A673 (cell line): ENCODE results near the gene PSMA7.
"Not testable (repeated sequence)": the region's sequence is repeated elsewhere in the genome, so short reads cannot be mapped to it uniquely, and the experiment has no call there.

ENCODE experiments used
- EZH2 ChIP-seq: fragments of 200-600 bp; sonication (generic); IDR thresholded peaks from 2 replicates; pipeline ENCODE4 v1.6.1; 2017; ENCODE audit warnings: borderline replicate concordance, low read depth, mild to moderate bottlenecking, mixed read lengths, antibody characterized with exemption, low read length; ENCODE audit not compliant: poor library complexity, severe bottlenecking
- TF ChIP-seq, protein P1 (sequence below): fragments of 300-800, 200-600 bp; sonication (generic); conservative IDR thresholded peaks from 2 replicates; pipeline ENCODE4 v1.5.1; 2017; ENCODE audit warnings: low read depth, mild to moderate bottlenecking, antibody characterized with exemption, low read length, moderate library complexity, mixed read lengths

DNA sequence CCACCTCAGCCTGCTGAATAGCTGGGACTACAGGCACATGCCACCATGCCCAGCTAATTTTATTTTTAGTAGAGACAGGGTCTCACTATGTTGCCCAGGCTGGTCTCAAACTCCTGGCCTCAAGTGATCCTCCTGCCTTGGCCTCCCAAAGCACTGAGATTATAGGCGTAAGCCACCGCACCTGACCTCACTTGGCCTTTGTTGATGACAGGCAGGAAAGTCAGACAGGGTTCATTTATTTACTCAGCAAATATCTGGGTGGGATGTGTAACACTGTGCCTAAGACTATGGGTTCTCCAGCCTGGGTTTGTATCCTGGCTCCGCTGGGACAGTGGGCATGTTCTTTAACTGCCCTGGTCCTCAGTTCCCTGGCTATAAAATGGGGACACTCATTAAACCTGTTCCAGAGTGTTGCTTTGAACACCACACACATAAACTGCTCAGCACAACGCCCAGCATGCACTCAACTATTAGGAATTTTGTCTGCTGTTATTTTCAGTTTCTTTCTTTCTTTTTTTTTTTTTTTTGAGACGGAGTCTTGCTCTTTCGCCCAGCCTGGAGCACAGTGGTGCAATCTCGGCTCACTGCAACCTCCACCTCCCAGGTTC is 27.3 kb downstream of the PSMA7 start:
- TF ChIP-seq, protein P1, sequence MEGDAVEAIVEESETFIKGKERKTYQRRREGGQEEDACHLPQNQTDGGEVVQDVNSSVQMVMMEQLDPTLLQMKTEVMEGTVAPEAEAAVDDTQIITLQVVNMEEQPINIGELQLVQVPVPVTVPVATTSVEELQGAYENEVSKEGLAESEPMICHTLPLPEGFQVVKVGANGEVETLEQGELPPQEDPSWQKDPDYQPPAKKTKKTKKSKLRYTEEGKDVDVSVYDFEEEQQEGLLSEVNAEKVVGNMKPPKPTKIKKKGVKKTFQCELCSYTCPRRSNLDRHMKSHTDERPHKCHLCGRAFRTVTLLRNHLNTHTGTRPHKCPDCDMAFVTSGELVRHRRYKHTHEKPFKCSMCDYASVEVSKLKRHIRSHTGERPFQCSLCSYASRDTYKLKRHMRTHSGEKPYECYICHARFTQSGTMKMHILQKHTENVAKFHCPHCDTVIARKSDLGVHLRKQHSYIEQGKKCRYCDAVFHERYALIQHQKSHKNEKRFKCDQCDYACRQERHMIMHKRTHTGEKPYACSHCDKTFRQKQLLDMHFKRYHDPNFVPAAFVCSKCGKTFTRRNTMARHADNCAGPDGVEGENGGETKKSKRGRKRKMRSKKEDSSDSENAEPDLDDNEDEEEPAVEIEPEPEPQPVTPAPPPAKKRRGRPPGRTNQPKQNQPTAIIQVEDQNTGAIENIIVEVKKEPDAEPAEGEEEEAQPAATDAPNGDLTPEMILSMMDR: not testable (repeated sequence)
- not testable (repeated sequence) for TF ChIP-seq EZH2
